WTC11 (cell line): ENCODE results near the gene RPL38. TPM values are rescaled to one million over a fixed set of nuclear protein-coding genes. Genes with fewer than 3 reads are reported as not detected.

Source experiments
- ATAC-seq: fragments of 200-7000 bp; cut with Tn5 transposase; 2 replicates; pipeline ENCODE4 v1.10.0; 2021; ENCODE audit warnings: mild to moderate bottlenecking, moderate library complexity
- CTCF ChIA-PET: fragments of 300-600 bp; sonication (Branson Sonifier 250); formaldehyde crosslinking; loops from one replicate; lab custom pipeline; 2021; ENCODE audit warnings: antibody characterized with exemption; lab: Charles Lee
- POLR2A ChIA-PET: fragments of 350-600 bp; sonication (Branson Sonifier 250); formaldehyde crosslinking; loops from one replicate; lab custom pipeline; 2021; ENCODE audit warnings: antibody characterized with exemption; lab: Charles Lee
- DNase-seq: peaks from one replicate; pipeline ENCODE4 v3.0.0; 2021; ENCODE audit warnings: low spot score
- H3K27ac Mint-ChIP-seq: 2 replicates; pipeline ENCODE4 v1.8.0; 2021; ENCODE audit warnings: mixed read lengths
- H3K27me3 Mint-ChIP-seq: 2 replicates; pipeline ENCODE4 v1.8.0; 2021; ENCODE audit warnings: low read depth, mild to moderate bottlenecking, moderate library complexity, mixed read lengths
- H3K36me3 Mint-ChIP-seq: 2 replicates; pipeline ENCODE4 v1.8.0; 2021; ENCODE audit warnings: mixed read lengths
- H3K4me1 Mint-ChIP-seq: 2 replicates; pipeline ENCODE4 v1.8.0; 2022; ENCODE audit warnings: mixed read lengths
- H3K4me3 Mint-ChIP-seq: 2 replicates; pipeline ENCODE4 v1.8.0; 2021; ENCODE audit warnings: mild to moderate bottlenecking, moderate library complexity, mixed read lengths
- H3K9me3 Mint-ChIP-seq: 2 replicates; pipeline ENCODE4 v1.8.0; 2021; ENCODE audit warnings: mixed read lengths
- CREB1 ChIP-seq: sonication (generic); formaldehyde crosslinking; IDR thresholded peaks from 2 replicates; pipeline ENCODE4 v1.8.0; 2023; ENCODE audit warnings: mild to moderate bottlenecking, missing genetic modification reagents
- CREM ChIP-seq: sonication (generic); formaldehyde crosslinking; IDR thresholded peaks from 2 replicates; pipeline ENCODE4 v1.8.1; 2022; ENCODE audit warnings: mild to moderate bottlenecking, missing genetic modification reagents, moderate library complexity
- ELF4 ChIP-seq: sonication (generic); formaldehyde crosslinking; IDR thresholded peaks from 2 replicates; pipeline ENCODE4 v1.8.1; 2022; ENCODE audit warnings: low read depth, mild to moderate bottlenecking, moderate library complexity, missing genetic modification reagents
- GABPB1 ChIP-seq: sonication (generic); formaldehyde crosslinking; IDR thresholded peaks from 2 replicates; pipeline ENCODE4 v1.8.1; 2023; ENCODE audit warnings: mild to moderate bottlenecking, missing genetic modification reagents
- TEAD1 ChIP-seq: sonication (generic); formaldehyde crosslinking; IDR thresholded peaks from 2 replicates; pipeline ENCODE4 v1.8.0; 2022; ENCODE audit warnings: mild to moderate bottlenecking, missing genetic modification reagents
- total RNA-seq: library from RNA; stranded (reverse); gene quantifications from 3 replicates; pipeline ENCODE4 v1.2.3, GENCODE V29; 2021
- TF ChIP-seq, protein P1 (sequence below): sonication (generic); formaldehyde crosslinking; IDR thresholded peaks from 2 replicates; pipeline ENCODE4 v1.8.0; 2023; ENCODE audit warnings: mild to moderate bottlenecking, missing genetic modification reagents
- TF ChIP-seq, protein P2 (sequence below): sonication (generic); formaldehyde crosslinking; IDR thresholded peaks from 2 replicates; pipeline ENCODE4 v1.8.0; 2022; ENCODE audit warnings: mild to moderate bottlenecking, missing genetic modification reagents
- TF ChIP-seq, protein P3 (sequence below): sonication (generic); formaldehyde crosslinking; IDR thresholded peaks from 2 replicates; pipeline ENCODE4 v1.8.1; 2023; ENCODE audit warnings: mild to moderate bottlenecking, missing genetic modification reagents
- TF ChIP-seq, protein P4 (sequence below): sonication (generic); formaldehyde crosslinking; IDR thresholded peaks from 2 replicates; pipeline ENCODE4 v1.8.1; 2023; ENCODE audit warnings: mild to moderate bottlenecking, missing genetic modification reagents
- TF ChIP-seq, protein P5 (sequence below): sonication (generic); formaldehyde crosslinking; IDR thresholded peaks from 2 replicates; pipeline ENCODE4 v1.8.1; 2022; ENCODE audit warnings: mild to moderate bottlenecking, moderate library complexity, missing genetic modification reagents
- TF ChIP-seq, protein P6 (sequence below): sonication (generic); formaldehyde crosslinking; IDR thresholded peaks from 2 replicates; pipeline ENCODE4 v1.8.1; 2023; ENCODE audit warnings: mild to moderate bottlenecking, missing genetic modification reagents, moderate library complexity

Gene RPL38
- total RNA-seq, 1 experiment from 2014 or later: 1,170 TPM

DNA sequence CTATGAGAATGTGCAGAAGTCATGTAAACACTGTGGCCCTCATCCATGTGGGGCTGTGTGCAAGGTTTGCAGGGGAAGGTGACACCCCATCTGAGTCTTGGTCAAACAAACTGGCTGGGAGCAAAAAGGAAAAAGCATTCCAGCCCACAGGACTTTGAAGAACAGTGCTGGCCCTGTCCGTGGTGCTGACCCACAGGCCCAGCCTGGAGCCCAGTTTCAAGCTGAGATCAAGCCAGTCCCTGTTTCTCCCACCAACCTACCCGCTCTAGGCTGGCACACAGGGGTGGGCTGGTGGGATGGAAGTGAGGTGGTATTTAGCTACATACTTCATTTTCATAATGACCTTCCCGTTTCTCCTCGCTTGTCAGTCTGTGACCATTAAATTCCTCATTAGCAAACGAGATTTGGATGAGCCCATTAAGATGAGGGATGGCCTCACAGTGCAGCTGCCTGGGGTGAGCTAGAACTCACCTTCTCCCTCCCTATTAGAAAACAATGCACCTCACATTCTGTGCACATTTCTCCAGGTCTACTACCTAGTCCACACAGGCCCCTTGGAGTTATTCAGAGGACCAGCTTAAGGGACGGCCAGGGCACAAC is 12.6 kb upstream of the RPL38 start (continued):
- TF ChIP-seq, protein P1, sequence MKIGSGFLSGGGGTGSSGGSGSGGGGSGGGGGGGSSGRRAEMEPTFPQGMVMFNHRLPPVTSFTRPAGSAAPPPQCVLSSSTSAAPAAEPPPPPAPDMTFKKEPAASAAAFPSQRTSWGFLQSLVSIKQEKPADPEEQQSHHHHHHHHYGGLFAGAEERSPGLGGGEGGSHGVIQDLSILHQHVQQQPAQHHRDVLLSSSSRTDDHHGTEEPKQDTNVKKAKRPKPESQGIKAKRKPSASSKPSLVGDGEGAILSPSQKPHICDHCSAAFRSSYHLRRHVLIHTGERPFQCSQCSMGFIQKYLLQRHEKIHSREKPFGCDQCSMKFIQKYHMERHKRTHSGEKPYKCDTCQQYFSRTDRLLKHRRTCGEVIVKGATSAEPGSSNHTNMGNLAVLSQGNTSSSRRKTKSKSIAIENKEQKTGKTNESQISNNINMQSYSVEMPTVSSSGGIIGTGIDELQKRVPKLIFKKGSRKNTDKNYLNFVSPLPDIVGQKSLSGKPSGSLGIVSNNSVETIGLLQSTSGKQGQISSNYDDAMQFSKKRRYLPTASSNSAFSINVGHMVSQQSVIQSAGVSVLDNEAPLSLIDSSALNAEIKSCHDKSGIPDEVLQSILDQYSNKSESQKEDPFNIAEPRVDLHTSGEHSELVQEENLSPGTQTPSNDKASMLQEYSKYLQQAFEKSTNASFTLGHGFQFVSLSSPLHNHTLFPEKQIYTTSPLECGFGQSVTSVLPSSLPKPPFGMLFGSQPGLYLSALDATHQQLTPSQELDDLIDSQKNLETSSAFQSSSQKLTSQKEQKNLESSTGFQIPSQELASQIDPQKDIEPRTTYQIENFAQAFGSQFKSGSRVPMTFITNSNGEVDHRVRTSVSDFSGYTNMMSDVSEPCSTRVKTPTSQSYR (CRISPR knock-in tag): no peak
- TF ChIP-seq CREB1 (CRISPR knock-in tag) (no peak), TEAD1 (CRISPR knock-in tag) (0 out of 2 replicates have a peak, but pooled peaks have one; percentile 46), CREM (CRISPR knock-in tag) (0 out of 2 replicates have a peak, but pooled peaks have one; percentile 43), ELF4 (CRISPR knock-in tag) (no peak)
- TF ChIP-seq, protein P2, sequence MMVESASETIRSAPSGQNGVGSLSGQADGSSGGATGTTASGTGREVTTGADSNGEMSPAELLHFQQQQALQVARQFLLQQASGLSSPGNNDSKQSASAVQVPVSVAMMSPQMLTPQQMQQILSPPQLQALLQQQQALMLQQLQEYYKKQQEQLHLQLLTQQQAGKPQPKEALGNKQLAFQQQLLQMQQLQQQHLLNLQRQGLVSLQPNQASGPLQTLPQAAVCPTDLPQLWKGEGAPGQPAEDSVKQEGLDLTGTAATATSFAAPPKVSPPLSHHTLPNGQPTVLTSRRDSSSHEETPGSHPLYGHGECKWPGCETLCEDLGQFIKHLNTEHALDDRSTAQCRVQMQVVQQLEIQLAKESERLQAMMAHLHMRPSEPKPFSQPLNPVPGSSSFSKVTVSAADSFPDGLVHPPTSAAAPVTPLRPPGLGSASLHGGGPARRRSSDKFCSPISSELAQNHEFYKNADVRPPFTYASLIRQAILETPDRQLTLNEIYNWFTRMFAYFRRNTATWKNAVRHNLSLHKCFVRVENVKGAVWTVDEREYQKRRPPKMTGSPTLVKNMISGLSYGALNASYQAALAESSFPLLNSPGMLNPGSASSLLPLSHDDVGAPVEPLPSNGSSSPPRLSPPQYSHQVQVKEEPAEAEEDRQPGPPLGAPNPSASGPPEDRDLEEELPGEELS (CRISPR knock-in tag): no peak
- TF ChIP-seq, protein P3, sequence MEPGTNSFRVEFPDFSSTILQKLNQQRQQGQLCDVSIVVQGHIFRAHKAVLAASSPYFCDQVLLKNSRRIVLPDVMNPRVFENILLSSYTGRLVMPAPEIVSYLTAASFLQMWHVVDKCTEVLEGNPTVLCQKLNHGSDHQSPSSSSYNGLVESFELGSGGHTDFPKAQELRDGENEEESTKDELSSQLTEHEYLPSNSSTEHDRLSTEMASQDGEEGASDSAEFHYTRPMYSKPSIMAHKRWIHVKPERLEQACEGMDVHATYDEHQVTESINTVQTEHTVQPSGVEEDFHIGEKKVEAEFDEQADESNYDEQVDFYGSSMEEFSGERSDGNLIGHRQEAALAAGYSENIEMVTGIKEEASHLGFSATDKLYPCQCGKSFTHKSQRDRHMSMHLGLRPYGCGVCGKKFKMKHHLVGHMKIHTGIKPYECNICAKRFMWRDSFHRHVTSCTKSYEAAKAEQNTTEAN: no peak
- TF ChIP-seq, protein P4, sequence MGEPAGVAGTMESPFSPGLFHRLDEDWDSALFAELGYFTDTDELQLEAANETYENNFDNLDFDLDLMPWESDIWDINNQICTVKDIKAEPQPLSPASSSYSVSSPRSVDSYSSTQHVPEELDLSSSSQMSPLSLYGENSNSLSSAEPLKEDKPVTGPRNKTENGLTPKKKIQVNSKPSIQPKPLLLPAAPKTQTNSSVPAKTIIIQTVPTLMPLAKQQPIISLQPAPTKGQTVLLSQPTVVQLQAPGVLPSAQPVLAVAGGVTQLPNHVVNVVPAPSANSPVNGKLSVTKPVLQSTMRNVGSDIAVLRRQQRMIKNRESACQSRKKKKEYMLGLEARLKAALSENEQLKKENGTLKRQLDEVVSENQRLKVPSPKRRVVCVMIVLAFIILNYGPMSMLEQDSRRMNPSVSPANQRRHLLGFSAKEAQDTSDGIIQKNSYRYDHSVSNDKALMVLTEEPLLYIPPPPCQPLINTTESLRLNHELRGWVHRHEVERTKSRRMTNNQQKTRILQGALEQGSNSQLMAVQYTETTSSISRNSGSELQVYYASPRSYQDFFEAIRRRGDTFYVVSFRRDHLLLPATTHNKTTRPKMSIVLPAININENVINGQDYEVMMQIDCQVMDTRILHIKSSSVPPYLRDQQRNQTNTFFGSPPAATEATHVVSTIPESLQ (CRISPR knock-in tag): no peak
- TF ChIP-seq, protein P5, sequence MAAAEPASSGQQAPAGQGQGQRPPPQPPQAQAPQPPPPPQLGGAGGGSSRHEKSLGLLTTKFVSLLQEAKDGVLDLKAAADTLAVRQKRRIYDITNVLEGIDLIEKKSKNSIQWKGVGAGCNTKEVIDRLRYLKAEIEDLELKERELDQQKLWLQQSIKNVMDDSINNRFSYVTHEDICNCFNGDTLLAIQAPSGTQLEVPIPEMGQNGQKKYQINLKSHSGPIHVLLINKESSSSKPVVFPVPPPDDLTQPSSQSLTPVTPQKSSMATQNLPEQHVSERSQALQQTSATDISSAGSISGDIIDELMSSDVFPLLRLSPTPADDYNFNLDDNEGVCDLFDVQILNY: 0 out of 2 replicates have a peak, but pooled peaks have one; percentile 46

DNA sequence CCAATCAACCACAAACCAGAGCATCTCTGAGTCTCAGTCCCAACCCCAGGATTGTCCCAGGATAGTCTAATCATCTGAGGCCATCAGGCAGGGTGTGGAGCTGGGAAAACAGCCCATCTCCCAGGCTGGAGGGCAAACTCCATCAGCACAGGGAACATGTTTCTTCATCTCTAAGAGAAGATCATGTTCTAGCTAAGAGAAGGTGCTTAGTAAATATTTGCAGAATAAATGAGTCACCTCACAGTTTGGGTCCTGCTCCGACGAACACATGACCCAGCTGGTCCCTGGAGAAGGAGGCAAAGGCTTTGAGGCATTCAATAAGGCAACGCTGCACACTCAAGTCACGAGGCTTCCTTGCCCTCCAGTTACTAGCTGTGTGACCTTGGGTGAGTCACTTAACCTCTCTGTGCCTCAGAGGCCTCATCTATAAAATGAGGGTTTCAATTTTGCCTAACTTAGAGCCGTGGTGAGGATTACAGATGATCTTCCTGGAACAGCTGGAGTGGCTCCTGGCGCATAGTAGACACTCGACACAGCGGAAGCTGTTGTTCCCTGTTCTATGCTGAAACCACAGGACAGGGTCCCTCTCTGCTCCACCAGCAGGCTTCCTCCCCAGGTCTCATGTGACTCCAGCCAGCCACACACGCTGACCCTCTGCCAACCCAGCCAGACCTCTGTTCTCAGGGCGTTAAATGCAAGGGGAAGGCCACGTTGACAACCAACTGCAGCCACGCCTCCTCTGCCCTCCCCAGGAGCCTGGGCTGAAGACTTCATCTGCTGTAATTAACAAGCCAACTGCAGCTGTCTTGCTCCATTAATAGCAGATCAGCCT is 10.3 kb upstream of the RPL38 start:
- TF ChIP-seq, protein P6, sequence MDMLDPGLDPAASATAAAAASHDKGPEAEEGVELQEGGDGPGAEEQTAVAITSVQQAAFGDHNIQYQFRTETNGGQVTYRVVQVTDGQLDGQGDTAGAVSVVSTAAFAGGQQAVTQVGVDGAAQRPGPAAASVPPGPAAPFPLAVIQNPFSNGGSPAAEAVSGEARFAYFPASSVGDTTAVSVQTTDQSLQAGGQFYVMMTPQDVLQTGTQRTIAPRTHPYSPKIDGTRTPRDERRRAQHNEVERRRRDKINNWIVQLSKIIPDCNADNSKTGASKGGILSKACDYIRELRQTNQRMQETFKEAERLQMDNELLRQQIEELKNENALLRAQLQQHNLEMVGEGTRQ (CRISPR knock-in tag): no peak
- 0 out of 2 replicates have a peak, but pooled peaks have one; percentile 53 for TF ChIP-seq GABPB1 (CRISPR knock-in tag)
- H3K9me3 Mint-ChIP-seq: peaks cover 9% of the 10 kb centered on the region
- POLR2A ChIA-PET: no interaction called here
- H3K36me3 Mint-ChIP-seq: no peaks in the 10 kb centered on the region
- peaks cover 5% of the 10 kb centered on the region for H3K4me1 Mint-ChIP-seq
- H3K27me3 Mint-ChIP-seq: no peaks in the 10 kb centered on the region; the same call in 1 of the 2 replicates
- DNase-seq (no peak), ATAC-seq (no peak; the same call in 1 of the 2 replicates)
- H3K27ac Mint-ChIP-seq: no peak overlapping the region
- no peak overlapping the region for H3K4me3 Mint-ChIP-seq
- CTCF ChIA-PET: interaction anchor here (1.2 to 2.3 kb wide), 3 partner anchors 10 to 103 kb away, joined by 3 to 10 read pairs (median 5); partner anchors contain the start of gene RPL38
